GM18868 (cell line): ENCODE data around the gene PDLIM5.

Source experiments
- ATAC-seq: cut with Tn5 transposase; IDR thresholded peaks from one replicate; pipeline ENCODE4 v1.9.1; 2021; ENCODE audit warnings: mild to moderate bottlenecking, moderate library complexity; ENCODE audit not compliant: unreplicated experiment

PDLIM5 gene

DNA sequence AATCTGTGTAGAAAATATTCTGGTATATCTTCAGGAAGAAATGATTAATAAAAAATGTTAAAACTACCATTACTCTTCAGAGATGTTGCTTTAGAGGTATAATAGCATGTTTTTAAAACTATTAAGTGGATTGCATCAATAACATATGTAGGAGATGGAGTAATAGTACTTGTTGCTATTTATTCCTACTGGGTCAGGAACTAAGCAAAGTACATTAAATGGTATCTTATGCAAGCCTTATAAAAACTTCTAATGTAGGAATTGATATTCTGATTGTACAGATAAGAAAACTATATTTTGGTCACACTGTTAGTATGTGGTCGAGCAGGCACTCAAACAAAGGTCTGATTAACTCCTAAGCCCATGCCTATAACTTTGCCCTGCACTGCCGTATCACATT, 31.4 kb upstream of the PDLIM5 start:
- ATAC-seq = no peak

DNA sequence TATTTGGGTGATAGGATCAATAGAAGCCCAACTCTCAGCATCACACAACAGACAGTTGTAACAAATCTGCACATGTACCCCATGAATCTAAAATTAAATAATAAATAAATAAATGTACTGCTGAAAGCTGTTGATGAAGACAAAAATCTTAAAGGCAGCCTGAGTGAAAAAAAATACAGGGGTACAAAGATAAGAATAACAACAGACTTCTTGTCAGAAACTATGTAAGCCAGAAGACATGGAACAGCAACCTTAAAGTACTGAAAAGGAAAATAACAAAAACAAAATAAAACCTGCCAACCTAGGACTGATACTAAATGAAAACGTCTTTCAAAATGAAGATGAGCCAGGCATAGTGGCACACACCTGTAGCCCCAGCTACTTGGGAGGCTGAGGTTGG, 25.0 kb upstream of the PDLIM5 start:
- ATAC-seq = no peak

DNA sequence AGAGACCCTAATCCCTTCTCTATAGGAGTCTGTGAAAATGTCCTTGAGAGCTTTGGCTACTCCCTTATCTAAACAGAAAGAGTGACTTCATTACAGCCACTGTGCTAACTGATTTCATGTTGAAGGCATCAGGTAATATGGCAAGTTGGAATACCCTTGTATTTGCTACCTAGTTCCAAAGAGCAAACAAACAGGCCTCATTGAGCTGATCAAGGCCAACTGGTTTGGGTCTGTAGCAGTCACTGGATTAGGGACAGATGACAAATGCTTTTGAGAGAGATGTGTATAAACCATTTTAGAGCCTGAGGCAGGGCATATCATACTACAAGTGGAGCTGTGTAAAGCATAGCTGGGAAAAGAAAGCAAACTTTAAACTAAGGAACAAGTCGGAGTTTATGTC, 22.9 kb upstream of the PDLIM5 start:
- no peak for ATAC-seq

DNA sequence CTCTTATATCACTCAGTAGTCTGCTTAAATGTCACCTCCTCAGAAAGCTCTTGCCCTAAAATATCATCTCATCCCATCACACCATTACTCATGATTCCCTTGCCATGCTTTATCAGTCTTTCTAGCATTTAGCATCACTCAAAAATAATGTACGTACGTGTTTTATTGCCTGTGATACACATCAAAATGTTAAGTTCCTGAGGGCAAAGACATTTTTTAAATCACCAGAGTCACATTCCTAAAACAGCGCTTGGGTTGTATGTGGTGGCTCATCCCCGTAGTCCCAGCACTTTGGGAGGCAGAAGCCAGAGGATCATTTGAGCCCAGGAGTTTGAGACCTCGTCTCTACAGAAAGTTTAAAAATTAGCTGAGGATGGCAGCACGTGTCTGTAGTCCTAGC, 21.3 kb upstream of the PDLIM5 start:
- no peak for ATAC-seq

DNA sequence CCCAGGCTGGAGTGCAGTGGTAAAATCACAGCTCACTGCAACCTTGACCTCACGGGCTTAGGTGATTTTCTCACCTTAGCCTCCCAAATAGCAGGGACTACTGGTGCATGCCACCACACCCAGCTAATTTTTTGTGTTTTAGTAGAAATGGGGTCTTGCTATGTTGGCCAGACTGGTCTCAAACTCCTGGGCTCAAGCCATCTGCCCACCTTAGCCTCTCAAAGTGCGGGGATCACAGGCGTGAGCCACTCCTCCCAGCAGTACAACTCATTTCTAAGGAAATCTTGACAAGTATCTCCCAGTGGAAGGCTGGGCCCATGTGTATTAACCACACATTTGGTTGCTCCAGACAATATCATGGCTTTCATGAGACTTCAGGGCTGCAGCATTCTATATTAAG, 20.4 kb upstream of the PDLIM5 start:
- no peak for ATAC-seq

DNA sequence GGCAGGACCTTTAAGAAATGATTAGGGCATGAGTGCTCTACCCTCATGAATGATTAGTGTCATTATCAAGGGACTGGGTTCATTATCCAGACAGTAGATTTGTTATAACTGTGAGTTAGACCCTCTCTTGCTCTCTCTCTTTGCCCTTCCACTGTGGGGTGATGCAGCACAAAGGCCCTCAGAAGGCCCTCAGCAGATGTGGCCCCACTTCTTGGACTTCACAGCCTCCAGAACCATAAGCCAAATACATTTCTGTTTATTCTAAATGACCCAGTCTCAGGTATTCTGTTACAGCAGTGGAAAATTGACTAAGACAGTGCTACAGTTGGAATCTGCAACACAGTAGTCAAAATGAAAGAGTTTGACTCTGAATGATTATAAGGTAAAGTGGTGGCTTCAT, 17.2 kb upstream of the PDLIM5 start:
- ATAC-seq = no peak

DNA sequence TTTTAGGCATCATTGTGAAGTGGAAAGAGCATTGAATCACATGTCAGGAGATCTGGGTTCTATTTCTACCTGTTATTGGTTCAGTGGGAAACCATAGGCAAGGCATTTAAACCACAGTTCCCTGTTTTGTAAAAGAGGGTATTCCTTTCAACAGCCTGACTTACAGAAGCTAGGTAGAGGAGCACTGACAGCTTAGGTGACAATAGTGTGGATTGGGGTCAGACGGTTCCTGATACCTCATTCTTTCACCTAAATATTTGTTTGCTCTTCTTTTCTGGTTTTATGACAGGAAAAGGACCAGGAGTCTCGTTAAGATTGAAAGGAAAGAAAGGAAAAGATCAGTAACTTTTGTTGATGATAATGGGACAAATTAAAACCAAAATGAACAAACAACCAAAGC, 15.9 kb upstream of the PDLIM5 start:
- no peak for ATAC-seq

DNA sequence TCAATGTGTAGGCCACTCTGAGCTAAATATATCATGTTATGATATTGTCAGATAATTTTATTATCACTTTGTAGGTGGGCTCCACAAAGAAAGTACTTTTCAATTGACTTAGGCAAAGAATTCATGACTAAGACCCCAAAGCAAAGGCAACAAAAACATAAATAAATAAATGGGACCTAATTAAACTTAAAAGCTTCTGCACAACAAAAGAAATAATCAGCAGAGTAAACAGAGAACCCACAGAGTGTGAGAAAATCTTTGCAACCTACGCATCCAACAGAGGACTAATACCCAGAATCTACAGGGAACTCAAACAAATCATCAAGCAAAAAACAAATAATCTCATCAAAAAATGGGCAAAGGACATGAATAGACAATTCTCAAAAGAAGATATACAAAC, 15.2 kb upstream of the PDLIM5 start:
- ATAC-seq = no peak

DNA sequence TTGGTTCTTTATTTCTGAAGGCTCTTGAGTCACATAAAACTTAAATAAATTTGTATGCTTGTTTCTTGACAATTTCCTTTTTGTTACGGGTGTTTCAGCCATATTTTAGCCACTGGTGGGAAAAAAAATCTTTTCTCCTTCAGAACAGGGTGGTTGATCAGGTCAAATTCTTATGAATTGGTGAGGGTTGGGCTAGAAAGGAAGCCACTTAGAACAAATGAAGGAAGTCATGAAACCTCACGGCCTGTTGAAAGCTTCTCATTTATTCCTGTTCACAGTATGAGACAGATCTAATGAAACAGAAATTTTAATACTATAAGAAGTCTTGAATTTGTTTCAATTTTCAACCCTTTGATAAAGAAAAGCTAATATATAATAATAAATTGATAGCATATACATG, 12.1 kb upstream of the PDLIM5 start:
- ATAC-seq = no peak

DNA sequence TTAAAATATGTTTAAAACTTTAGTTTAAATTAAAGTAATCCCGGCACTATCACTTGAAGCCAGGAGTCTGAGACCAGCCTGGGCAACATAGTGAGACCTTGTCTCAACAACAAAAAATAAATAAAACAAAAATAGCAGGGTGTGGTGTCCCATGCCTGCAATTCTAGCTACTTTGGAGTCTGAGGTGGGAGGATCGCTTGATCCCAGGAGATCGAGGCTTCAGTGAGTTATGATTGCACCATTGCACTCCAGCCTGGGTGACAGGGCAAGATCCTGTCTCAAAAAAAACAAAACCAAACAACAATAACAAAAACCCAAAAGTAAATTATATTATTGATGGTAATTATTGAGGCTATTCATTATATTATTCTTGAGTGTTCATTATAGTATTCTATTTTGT, 9.9 kb upstream of the PDLIM5 start:
- no peak for ATAC-seq

DNA sequence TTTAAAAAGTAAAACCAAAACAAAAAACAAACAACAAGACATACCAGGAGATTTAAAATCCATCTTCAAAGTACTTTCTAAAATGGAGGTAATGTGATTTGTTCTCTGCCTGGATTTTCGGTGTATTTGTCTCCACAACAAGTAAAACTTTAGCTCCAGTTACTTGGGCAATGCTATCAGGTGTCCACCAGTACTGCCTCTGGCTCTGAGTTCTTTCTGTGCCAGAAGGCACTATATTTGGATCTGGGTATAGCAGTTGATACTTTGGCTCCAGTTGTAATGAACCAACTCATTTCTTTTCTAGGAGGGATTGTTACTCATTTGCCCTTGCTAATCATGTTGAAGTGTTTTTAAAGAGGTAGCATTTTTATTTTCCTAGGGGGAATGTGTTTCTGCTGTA, 9.5 kb upstream of the PDLIM5 start:
- no peak for ATAC-seq

DNA sequence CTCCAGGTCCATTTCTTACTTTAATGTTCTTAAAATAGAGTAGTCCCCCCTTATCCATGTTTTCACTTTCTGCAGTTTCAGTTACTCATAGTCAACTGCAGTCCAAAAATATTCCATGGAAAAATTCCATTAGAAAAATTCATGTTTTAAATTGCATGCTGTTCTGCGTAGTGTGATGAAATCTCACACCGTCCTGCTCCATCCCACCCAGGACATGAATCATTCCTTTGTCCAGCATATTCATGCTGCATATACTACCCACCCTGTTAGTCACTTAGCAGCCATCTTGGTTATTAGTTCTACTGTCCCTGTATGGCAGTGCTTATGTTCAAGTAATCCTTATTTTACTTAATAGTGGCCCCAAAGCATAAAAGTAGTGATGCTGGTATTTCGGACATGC, 5.4 kb upstream of the PDLIM5 start:
- ATAC-seq = no peak

DNA sequence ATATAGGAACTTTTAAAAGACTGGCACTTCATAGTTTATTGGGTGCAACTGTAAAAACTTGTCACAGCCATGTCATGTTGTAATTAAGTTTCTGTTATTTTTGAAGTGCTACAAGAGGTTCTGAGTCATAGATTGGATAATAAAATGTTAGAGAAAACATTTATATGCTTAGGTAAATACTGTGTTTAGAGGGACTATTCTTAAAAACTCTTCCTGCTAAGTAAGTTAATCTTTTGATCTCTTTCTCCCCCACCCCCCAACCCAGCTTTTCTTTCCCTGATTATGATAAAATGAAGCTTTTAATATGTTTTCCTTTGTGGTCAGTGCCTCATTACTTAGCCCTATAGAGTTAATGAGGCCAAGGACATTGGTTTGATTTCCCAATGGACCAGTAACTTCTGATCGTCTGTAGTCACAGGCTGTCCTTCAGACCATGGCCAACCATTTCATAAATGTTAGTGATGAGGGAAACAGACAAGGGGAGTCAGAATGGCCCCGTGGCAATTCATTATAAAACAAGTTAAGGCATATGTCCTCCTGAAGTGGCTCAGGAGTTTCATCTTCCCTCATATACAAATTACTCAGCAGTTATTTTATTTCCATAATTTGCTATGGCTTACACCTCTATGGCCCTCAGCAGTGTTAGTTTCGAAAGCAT, 3.9 kb upstream of the PDLIM5 start:
- ATAC-seq = no peak

DNA sequence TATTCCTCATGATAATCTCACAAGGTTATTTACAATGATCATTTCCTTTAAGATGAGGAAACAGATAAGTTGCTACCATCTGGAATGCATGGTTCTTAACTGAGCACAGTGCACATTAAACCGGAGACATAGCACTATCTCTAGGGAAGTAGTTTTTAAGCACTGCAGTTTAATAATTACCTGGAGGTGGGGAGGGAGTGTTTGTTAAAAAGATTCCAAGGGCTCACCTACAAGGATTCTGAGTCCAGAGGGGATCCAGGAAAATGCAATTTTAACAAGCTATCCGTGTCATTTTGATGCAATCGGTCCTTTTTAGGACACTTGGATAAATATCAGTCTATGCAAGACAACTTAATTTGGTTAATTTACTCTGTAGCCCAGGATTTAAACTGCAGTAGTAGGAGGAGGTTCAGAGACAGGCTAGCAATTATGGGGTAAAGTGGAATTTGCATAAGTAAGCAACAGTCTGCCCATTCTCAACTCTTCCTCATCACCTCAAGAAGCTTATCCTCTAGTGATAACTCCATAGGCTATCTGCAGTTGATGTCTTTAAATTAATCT, 2.8 kb upstream of the PDLIM5 start:
- no peak for ATAC-seq

DNA sequence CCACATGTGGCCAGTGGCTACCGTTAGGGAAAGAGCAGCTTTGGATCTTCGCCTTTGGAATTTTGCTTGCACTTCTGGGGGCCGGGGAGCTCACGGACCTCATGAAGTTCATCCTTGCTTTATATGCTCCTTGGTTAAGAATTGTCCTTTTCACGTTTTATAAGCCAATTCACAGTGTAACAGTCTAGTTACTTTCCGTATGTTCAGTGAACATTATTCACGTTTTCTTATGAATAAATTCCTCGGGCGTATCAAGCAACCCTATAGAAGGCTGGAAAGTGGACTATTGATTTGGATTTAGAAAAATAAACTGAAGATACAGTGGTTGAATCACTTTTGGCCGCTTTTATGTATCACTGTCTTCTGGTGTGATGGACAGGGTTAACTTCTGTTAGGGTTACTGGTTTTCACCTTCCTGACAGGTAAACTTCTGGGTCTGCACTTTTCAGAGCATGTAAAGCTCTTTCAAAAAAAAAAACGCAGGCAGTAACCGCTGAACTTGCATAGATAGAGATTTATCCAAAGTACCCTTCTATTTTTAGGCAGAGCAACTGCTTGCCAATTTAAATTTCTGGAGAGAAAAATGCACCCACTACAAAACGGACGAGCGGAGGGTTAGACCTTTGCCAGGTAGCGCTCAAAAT, 569 bp upstream of the PDLIM5 start:
- no peak for ATAC-seq

DNA sequence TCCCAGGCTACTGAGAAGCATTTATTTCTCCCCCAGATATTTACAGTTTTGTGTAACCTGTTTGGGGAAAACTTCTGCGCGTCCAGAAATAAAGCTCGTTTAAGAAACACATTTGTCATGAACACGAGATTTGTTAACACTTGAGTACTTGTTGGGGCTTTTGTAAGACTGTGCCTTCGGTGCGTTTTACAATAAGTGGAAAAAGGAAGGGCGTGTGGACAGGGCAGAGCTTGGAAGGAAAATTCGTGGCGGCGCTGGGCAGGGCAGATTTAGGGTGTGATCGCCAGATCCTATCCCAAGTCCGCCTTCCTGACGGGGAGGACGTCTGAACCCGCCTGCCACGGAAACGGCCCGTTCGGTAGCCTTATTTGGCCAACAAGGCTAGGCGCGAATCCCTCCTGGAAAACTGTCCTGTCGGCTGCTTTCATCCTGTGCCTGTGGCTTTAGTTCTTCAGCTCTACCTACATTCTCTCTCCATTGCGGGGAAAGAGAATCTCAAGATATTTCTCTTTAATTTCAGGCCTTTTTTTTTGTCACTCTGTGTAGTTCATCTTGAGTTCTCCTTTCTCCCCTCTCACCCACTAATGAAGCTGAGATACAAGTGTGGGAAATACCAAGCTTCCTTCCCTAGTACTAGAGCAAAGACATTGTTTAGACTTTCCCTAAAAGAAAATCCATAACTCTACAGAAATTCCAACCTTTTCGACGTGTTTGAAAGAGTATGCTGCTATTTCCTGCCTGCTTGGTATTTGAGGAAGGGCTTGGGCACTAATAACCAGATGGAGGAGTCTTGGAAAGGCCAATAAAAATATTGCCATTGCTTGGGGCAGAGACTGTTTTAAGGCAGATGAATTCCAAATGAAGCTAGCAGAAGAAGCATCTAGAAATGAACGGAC, 982 bp downstream of the PDLIM5 start:
- ATAC-seq = peak; percentile 6

DNA sequence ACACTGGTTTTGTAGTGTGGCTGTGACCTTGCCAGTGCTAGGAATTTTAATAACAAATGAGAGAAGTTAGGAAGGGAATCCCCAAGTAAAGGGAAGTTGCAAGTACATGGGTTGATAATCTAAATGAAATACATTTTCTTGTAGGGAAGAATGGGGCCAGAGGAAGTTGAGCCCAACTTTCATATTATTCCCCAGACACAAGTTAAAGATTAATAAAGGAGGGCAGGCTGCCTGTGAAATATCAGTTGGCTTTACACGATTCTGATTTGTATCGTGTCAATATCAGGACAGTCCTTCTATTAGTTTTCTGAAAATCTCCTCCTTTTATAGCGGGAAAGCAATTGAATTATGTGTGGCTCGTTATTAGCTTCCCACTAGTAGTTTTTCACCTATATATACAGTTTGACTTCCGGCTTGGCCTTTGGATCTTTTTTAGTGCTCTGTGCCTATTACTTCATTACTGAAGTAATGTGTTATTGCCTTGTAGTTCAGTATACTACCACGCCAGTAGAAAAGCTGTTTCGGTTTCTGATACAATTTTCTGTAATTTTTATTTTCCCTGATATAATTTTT, 1.7 kb downstream of the PDLIM5 start:
- no peak for ATAC-seq

DNA sequence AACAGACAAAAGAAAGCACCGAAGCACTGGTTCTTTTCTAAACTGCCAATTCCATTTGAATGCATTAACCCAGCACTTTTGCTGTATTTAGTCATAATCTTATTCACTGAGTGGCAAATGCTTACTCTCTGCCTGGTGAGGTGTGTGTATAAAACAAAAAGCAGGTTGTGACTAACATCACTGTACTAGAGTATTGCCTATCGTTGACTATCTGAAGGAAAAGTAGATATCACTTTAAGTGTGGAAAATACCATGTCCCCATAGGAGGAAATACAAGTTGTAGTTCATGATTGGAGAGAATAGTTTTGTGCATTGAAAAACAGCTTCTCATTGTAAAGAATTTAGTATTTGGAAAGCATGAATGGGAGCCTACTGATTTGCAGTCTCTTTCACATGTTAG, 2.7 kb downstream of the PDLIM5 start:
- ATAC-seq = no peak

DNA sequence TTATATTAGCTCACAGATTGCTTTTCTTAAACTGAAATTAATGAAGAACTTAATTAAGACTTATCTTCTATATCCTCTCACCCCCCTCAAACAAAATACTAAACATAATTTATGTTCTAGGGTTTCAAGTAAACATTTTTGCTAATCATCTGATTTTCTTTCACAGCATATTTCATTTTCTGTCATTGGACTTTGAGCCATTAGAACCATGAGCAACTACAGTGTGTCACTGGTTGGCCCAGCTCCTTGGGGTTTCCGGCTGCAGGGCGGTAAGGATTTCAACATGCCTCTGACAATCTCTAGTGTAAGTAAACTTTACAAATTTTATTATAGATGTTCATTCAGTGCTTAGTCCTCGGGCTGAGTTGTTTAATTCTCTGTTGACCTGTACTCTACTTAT, 3.3 kb downstream of the PDLIM5 start:
- ATAC-seq = no peak

DNA sequence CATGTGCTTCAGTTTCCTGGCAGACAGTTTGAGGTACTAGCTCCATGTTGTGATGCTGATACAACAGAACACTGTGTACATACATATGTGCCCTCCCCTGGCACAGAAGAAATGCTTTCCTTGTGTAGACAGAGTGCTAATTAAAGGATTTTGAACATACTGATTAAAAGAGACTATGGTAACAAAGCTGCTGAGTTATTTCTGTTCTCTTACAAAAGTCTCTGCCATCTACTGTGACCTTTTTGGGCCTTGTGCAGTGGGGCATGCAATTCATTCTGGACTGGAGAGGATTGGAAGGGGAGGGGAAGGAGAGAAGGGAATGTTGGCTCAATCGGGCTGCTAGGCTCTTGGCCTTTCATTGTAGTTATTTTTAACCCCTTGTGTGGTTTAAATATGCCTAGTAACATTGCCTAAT, 6.0 kb downstream of the PDLIM5 start:
- no peak for ATAC-seq

DNA sequence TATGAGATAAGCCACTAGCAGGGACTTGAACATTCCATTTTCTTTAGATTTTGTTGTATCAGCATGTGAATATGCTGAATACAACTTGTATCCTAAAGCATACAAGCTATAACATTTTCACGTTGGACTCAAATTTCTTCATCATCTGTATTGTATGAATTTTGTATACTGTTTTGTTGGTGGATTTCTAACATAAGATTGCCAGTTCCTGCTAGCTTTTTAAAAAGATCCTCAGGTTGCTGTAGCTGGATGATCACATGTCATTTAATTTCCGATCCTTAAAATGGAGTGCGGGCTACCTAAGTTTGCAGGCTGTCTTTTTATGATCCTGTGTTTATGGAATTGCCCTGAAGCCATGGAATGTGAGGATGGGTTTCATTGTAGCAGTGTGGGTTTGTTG, 6.9 kb downstream of the PDLIM5 start:
- no peak for ATAC-seq
